Measurements from ENCODE around the gene FXN. TPM values are rescaled to one million over a fixed set of nuclear protein-coding genes. Genes with fewer than 3 reads are reported as not detected.

Gene FXN
- total RNA-seq, 5 donors from 2014 or later (not counting 1 experiment from before 2014, with no cell fraction given): 13.1 to 20.3 (median 15.9) TPM

DNA sequence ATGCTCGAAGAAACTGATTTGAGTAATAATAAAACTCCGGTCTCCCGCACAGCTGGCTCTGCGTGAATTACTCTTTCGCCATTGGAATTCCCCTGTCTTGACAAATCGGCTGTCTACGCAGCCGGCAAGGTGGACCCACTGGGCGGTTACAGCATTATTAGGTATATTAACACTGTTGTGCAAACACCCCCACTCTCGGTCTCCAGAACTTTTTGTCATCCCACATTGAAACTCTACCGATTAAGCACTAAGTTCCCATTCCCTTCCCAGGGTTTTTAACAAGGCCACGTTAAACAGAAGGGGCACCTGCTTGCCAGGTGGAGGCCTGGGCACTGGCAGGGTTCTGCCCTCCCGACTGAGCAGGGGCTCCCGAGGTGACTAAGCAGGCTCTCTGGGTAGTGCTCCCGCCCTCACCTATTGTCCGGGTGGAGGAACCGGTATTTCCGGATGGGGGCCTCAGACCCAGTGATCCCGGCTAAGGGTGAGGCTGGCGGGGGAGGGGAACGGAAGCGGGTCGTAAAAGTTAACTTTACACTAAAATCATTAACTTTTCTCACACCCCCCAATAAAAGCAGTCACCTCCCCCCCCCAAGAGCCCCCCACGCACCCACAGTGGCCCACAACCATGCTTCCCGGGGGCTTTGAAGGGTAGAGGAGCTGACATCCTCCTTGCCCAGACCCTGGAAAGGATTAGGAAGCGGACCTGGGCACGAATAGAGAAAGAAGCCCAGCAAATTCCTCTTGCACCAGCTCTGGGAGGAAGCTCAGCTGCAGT, 85.0 kb downstream of the FXN start:
- peaks cover 5 to 17% of the 10 kb centered on the region in 2 experiments for H3K4me1 ChIP-seq (ENCODE audit: control insufficient read depth in 1 of 2, extremely low read depth in 1 of 2, insufficient read depth in 2 of 2, low read length in 2 of 2)
- H3K4me3 ChIP-seq (ENCODE audit: control insufficient read depth in 1 of 2, extremely low read depth in 1 of 2, low read length in 1 of 2): peak overlapping the region; percentile 67 to 69
- no peaks in the 10 kb centered on the region for H3K27me3 Mint-ChIP-seq
- POLR2A ChIA-PET: interaction anchor here in 1 of 2 donors (0.7 kb wide), 1 partner anchor 31 kb away, joined by 9 read pairs; no protein-coding TSS in a partner anchor
- H3K36me3 ChIP-seq (ENCODE audit: control insufficient read depth in 2 of 2, extremely low read depth in 1 of 2, insufficient read depth in 1 of 2, low read length in 1 of 2): no peaks in the 10 kb centered on the region
- H3K9me3 Mint-ChIP-seq: no peaks in the 10 kb centered on the region
- DNase-seq (no peak), ATAC-seq (replicated peaks in 1 of 4) (no peak)
- H3K36me3 Mint-ChIP-seq: no peaks in the 10 kb centered on the region
- peaks cover 14 to 17% (median 16%) of the 10 kb centered on the region in 3 donors for H3K4me1 Mint-ChIP-seq
- peak overlapping the region; percentile 73 to 92 (median 77) for H3K4me3 Mint-ChIP-seq
- no peaks in the 10 kb centered on the region for H3K9me3 ChIP-seq
- WGBS (ENCODE audit: insufficient coverage): 56% methylated on average over 13 of the region's 27 CpGs
- peaks cover 0 to 22% of the 10 kb centered on the region in 2 experiments for H3K27me3 ChIP-seq (replicated peaks in 1 of 2; ENCODE audit: control insufficient read depth in 2 of 2, extremely low read depth in 1 of 2, insufficient read depth in 2 of 2, low read length in 1 of 2)
- CTCF ChIA-PET: interaction anchor here (0.6 to 0.7 kb wide), 3 partner anchors 57 to 301 kb away, joined by 3 to 11 read pairs (median 5); no protein-coding TSS in a partner anchor
- no peak overlapping the region for H3K27ac ChIP-seq (ENCODE audit: low read length)
- H3K27ac Mint-ChIP-seq: no peak overlapping the region

DNA sequence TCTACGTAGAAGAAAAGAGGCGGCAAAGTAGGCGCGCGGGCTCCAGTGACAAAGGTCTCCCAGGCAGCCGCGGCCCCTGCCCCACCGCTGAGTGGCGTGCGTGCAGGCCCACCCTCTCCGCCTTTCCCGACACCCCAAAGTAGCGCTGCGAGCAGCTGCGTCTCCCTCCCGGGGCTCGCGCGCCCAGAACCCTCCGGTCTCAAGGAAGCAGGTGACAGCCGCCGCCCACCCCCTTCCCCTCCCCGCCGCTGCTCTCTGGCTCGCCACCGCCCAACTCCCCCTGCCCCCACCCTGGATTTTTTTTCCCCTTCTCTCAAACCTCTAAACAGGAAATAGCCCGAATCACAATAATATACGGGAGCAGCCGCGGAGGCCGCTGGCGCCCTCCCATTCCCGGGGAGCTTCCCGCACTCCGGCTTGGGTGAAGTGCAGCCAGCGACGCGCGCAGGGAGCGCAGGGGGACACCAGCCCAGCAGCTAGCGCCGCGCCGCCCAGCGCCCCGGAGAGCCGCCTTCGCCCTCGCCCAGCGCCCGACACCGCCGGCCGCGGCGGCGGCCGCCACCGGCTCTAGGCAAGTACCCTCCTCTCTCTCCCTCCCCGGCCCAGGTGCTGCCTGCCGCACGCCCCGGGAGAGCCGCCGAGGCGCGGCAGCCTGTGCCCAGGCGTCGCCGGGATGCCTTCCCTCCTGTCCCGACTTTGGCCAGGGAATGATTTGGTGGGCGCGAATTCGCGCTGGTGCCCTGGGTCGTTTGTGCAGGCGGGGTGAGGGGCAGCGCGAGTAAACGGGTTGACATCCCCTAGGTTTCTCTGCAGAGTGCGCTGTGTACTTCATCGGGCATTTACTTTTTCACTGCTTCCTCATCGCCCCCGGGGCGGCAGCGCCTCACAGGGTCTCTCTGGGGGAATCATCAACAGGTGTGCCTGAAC, 85.9 kb downstream of the FXN start:
- peaks cover 0 to 22% of the 10 kb centered on the region in 2 experiments for H3K27me3 ChIP-seq (replicated peaks in 1 of 2; ENCODE audit: control insufficient read depth in 2 of 2, extremely low read depth in 1 of 2, insufficient read depth in 2 of 2, low read length in 1 of 2)
- peak overlapping the region; percentile 69 to 92 for H3K4me3 ChIP-seq (ENCODE audit: control insufficient read depth in 1 of 2, extremely low read depth in 1 of 2, low read length in 1 of 2)
- no peaks in the 10 kb centered on the region for H3K36me3 Mint-ChIP-seq
- ATAC-seq (replicated peaks in 1 of 4) (peak; percentile 68 to 79 (median 72)), DNase-seq (peak in 24 of 35 experiments; percentile 0 to 34 (median 10))
- H3K9me3 ChIP-seq: no peaks in the 10 kb centered on the region
- peak overlapping the region; percentile 91 to 92 (median 92) for H3K4me3 Mint-ChIP-seq
- no peaks in the 10 kb centered on the region for H3K9me3 Mint-ChIP-seq
- peak overlapping the region; percentile 66 to 79 for H3K27ac Mint-ChIP-seq
- H3K36me3 ChIP-seq (ENCODE audit: control insufficient read depth in 2 of 2, extremely low read depth in 1 of 2, insufficient read depth in 1 of 2, low read length in 1 of 2): no peaks in the 10 kb centered on the region
- CTCF ChIA-PET: interaction anchor here (0.6 to 1.3 kb wide), 5 partner anchors 46 to 301 kb away, joined by 3 to 11 read pairs (median 5); no protein-coding TSS in a partner anchor
- H3K27ac ChIP-seq (ENCODE audit: low read length): no peak overlapping the region
- WGBS (ENCODE audit: insufficient coverage): under 1% methylated on average over 76 of the region's 86 CpGs
- peaks cover 5 to 17% of the 10 kb centered on the region in 2 experiments for H3K4me1 ChIP-seq (ENCODE audit: control insufficient read depth in 1 of 2, extremely low read depth in 1 of 2, insufficient read depth in 2 of 2, low read length in 2 of 2)
- H3K4me1 Mint-ChIP-seq: peaks cover 14 to 17% (median 16%) of the 10 kb centered on the region in 3 donors
- POLR2A ChIA-PET: interaction anchor here (0.7 to 0.9 kb wide), 2 partner anchors 17 to 30 kb away, joined by 5 to 9 read pairs; no protein-coding TSS in a partner anchor
- no peaks in the 10 kb centered on the region for H3K27me3 Mint-ChIP-seq

DNA sequence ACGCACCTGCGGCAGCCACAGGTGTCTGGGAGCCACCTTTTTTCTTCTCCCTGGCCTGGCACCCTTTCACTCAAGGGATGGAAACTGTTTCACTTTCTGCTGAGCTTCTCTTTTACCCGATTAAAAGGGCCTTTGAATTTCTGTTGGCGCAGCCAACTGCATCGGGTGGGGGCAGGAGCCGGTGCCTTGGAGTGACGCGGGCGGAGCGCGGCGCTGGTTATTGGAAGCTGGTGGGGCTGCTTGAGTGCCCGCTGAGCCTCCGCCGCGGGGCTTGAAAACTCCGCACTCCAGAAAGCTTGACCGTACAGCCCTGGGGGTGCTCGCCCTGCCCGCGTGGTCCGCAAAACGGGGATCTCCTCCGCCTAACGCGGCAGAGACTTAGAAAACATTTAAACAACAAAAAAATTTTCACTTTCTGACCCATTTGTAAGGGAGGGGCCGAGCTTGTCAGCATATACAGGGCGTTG, 86.6 kb downstream of the FXN start:
- Histone ChIP-seq H3K4me1 (ENCODE audit: control insufficient read depth in 1 of 2, extremely low read depth in 1 of 2, insufficient read depth in 2 of 2, low read length in 2 of 2) (peaks cover 5 to 17% of the 10 kb centered on the region in 2 experiments), H3K27ac (ENCODE audit: low read length) (no peak overlapping the region), H3K36me3 (ENCODE audit: control insufficient read depth in 2 of 2, extremely low read depth in 1 of 2, insufficient read depth in 1 of 2, low read length in 1 of 2) (no peaks in the 10 kb centered on the region), H3K27me3 (replicated peaks in 1 of 2; ENCODE audit: control insufficient read depth in 2 of 2, extremely low read depth in 1 of 2, insufficient read depth in 2 of 2, low read length in 1 of 2) (peaks cover 0 to 22% of the 10 kb centered on the region in 2 experiments), H3K9me3 (no peaks in the 10 kb centered on the region), H3K4me3 (ENCODE audit: control insufficient read depth in 1 of 2, extremely low read depth in 1 of 2, low read length in 1 of 2) (peak overlapping the region; percentile 69 to 92)
- DNase-seq (peak in 34 of 35 experiments; percentile 8 to 63 (median 36)), ATAC-seq (replicated peaks in 1 of 4) (peak; percentile 65 to 83 (median 76))
- Mint-ChIP-seq H3K4me1 (peaks cover 14 to 17% (median 16%) of the 10 kb centered on the region in 3 donors), H3K36me3 (no peaks in the 10 kb centered on the region), H3K27me3 (no peaks in the 10 kb centered on the region), H3K9me3 (no peaks in the 10 kb centered on the region), H3K4me3 (peak overlapping the region; percentile 91 to 92 (median 92)), H3K27ac (peak overlapping the region; percentile 66 to 79)
- WGBS (ENCODE audit: insufficient coverage): 3% methylated on average over 18 of the region's 28 CpGs
- ChIA-PET CTCF (interaction anchor here (0.6 to 1.3 kb wide), 3 partner anchors 45 to 71 kb away, joined by 3 to 6 read pairs (median 5); no protein-coding TSS in a partner anchor), POLR2A (interaction anchor here (0.8 to 0.9 kb wide), 2 partner anchors 18 to 71 kb away, joined by 4 to 5 read pairs; no protein-coding TSS in a partner anchor)

DNA sequence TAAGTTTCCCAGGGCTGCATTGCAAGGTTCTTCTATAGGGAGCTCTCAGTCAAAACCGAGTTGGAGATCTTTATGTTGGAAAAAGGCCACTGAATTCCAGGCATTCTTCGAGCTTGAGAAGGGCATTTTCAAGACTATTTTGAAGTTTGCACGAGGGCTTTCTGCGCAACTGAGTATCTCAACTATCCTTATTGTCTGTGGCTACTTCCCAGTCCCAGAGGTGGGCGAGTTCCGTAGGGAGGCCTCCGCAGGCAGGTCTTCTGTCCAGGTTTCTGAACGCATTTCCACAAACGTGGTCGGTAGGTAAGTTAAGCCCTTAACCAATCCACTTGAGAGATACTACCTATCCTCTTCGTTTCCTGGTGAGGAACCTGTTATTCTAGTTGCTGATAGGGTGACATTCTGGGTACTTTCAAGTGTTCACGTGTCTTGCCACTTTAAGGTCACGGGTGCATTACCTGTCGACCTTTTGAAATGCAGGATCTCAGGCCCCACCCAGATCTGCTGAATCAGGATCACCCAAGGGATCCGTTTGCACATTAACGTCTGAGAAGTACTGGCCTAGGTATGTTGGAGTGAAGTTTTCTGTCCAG, 87.1 kb downstream of the FXN start:
- Mint-ChIP-seq H3K27me3 (no peaks in the 10 kb centered on the region), H3K36me3 (no peaks in the 10 kb centered on the region), H3K9me3 (no peaks in the 10 kb centered on the region), H3K4me1 (peaks cover 14 to 17% (median 16%) of the 10 kb centered on the region in 3 donors), H3K27ac (peak overlapping the region; percentile 66 to 79), H3K4me3 (peak overlapping the region; percentile 91 to 92 (median 92))
- ATAC-seq (replicated peaks in 1 of 4) (no peak), DNase-seq (peak in 1 of 35 experiments; percentile 14)
- peaks cover 5 to 17% of the 10 kb centered on the region in 2 experiments for H3K4me1 ChIP-seq (ENCODE audit: control insufficient read depth in 1 of 2, extremely low read depth in 1 of 2, insufficient read depth in 2 of 2, low read length in 2 of 2)
- 69% methylated on average over 12 of the region's 16 CpGs for WGBS (ENCODE audit: insufficient coverage)
- POLR2A ChIA-PET: interaction anchor here (0.8 to 0.9 kb wide), 2 partner anchors 18 to 70 kb away, joined by 4 to 5 read pairs; no protein-coding TSS in a partner anchor
- H3K27me3 ChIP-seq (replicated peaks in 1 of 2; ENCODE audit: control insufficient read depth in 2 of 2, extremely low read depth in 1 of 2, insufficient read depth in 2 of 2, low read length in 1 of 2): peaks cover 0 to 22% of the 10 kb centered on the region in 2 experiments
- CTCF ChIA-PET: interaction anchor here (0.7 to 1.3 kb wide), 2 partner anchors 69 to 70 kb away, joined by 3 to 6 read pairs; no protein-coding TSS in a partner anchor
- no peak overlapping the region for H3K27ac ChIP-seq (ENCODE audit: low read length)
- no peaks in the 10 kb centered on the region for H3K9me3 ChIP-seq
- H3K36me3 ChIP-seq (ENCODE audit: control insufficient read depth in 2 of 2, extremely low read depth in 1 of 2, insufficient read depth in 1 of 2, low read length in 1 of 2): no peaks in the 10 kb centered on the region
- peak overlapping the region; percentile 69 to 92 for H3K4me3 ChIP-seq (ENCODE audit: control insufficient read depth in 1 of 2, extremely low read depth in 1 of 2, low read length in 1 of 2)

DNA sequence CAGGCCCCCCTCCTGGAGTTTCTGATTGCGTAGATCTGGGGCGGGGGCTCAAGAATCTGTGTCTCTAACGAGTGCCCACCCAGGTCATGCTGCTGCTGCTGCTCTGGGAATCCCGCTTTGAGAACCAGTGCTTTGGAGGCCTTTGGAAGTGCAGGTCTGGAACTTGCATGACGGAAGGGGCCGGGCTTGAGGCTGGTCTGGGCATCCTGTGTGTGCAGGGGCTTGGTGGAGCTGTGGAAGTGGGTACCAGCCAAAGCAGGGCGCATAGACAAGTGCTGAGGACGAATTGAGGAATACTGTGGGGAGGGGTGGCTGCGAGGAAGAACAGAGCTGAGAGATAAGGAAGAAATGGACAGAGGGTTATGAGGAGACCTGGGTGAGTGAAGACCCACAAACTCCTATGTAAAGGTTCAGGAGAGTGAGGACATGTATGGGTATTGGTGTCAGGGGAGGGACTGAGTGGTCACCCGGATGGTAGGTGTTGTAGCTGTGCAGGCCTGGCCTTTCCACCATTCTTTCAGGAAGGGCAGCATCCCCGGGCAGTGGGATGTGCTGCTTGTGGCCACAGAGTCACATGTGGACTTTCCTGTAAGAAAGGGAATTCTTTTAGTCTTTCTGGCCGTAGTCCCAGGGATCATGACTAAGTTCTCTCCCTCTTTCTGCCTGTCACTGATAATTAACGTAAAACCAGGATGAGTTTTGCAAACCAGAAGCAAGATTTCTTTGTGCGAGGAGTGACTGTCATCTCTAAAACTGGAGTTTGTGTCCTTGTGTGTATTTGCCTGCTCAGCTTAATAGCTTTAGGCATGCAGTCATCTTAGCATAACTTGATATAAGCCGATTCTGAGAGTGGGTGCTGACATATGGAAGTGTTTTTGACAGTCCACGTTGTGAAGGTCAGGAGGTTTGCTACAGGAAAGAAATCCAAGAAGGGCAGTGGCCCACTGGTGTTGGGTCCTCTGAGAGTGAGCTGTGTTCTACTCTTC, 95.2 kb downstream of the FXN start:
- no peak for ATAC-seq (replicated peaks in 1 of 4)
- Histone ChIP-seq H3K9me3 (no peaks in the 10 kb centered on the region), H3K27ac (ENCODE audit: low read length) (no peak overlapping the region), H3K36me3 (ENCODE audit: control insufficient read depth in 2 of 2, extremely low read depth in 1 of 2, insufficient read depth in 1 of 2, low read length in 1 of 2) (no peaks in the 10 kb centered on the region), H3K27me3 (replicated peaks in 1 of 2; ENCODE audit: control insufficient read depth in 2 of 2, extremely low read depth in 1 of 2, insufficient read depth in 2 of 2, low read length in 1 of 2) (no peaks in the 10 kb centered on the region), H3K4me3 (ENCODE audit: control insufficient read depth in 1 of 2, extremely low read depth in 1 of 2, low read length in 1 of 2) (no peak overlapping the region), H3K4me1 (ENCODE audit: control insufficient read depth in 1 of 2, extremely low read depth in 1 of 2, insufficient read depth in 2 of 2, low read length in 2 of 2) (no peaks in the 10 kb centered on the region)
- H3K4me3 Mint-ChIP-seq: no peak overlapping the region
- CTCF ChIA-PET: no interaction called here
- DNase-seq: no peak
- no peaks in the 10 kb centered on the region for H3K27me3 Mint-ChIP-seq
- H3K9me3 Mint-ChIP-seq: no peaks in the 10 kb centered on the region
- WGBS (ENCODE audit: insufficient coverage): 93% methylated on average over 12 of the region's 16 CpGs
- no peaks in the 10 kb centered on the region for H3K36me3 Mint-ChIP-seq
- POLR2A ChIA-PET: no interaction called here
- no peak overlapping the region for H3K27ac Mint-ChIP-seq
- no peaks in the 10 kb centered on the region for H3K4me1 Mint-ChIP-seq
